ENCODE measurements around the gene DUSP6. TPM values are rescaled to one million over a fixed set of nuclear protein-coding genes. Genes with fewer than 3 reads are reported as not detected.
A peak's percentile ranks its signal among the peaks of the same experiment; 100 is the strongest.
"Not testable (repeated sequence)": the region's sequence is repeated elsewhere in the genome, so short reads cannot be mapped to it uniquely, and the experiment has no call there.

The DUSP6 gene
- polyA plus RNA-seq, 12 donors: 31.2 to 73.8 (median 56.0) TPM; not detected in 1

- DNase-seq: peak; percentile 67
These were observed 1.7 kb upstream of the DUSP6 start for GRCh38 chr12:89353823-89354611.

- DNase-seq: peak; percentile 66
These were observed 1.0 kb upstream of the DUSP6 start for GRCh38 chr12:89353188-89353822.

GRCh38 chr12:89352242-89352491 lies 134 bp downstream of the DUSP6 start:
- DNase-seq: no peak

- DNase-seq: no peak
These were observed 636 bp downstream of the DUSP6 start for GRCh38 chr12:89351489-89352241.

- no peak for DNase-seq
These were observed 1.4 kb downstream of the DUSP6 start for GRCh38 chr12:89350630-89351488.

GRCh38 chr12:89350260-89350629 lies 2.1 kb downstream of the DUSP6 start:
- no peak for DNase-seq

GRCh38 chr12:89349814-89350213 lies 2.5 kb downstream of the DUSP6 start:
- peak; percentile 67 for DNase-seq

- DNase-seq: no peak
These were observed 3.2 kb downstream of the DUSP6 start for GRCh38 chr12:89348894-89349699.

- DNase-seq: no peak
These were observed 4.9 kb downstream of the DUSP6 start for GRCh38 chr12:89347325-89347829.

- peak; percentile 74 for DNase-seq
These were observed 5.5 kb downstream of the DUSP6 start for GRCh38 chr12:89346741-89347324.

GRCh38 chr12:89345830-89346740 lies 6.2 kb downstream of the DUSP6 start:
- peak; percentile 70 for DNase-seq

GRCh38 chr12:89345376-89345775 lies 6.9 kb downstream of the DUSP6 start:
- no peak for DNase-seq

GRCh38 chr12:89344862-89345202 lies 7.5 kb downstream of the DUSP6 start:
- no peak for DNase-seq

GRCh38 chr12:89344043-89344861 lies 8.0 kb downstream of the DUSP6 start:
- DNase-seq: no peak

GRCh38 chr12:89343127-89343526 lies 9.2 kb downstream of the DUSP6 start:
- DNase-seq: no peak

GRCh38 chr12:89340861-89341260 lies 11.4 kb downstream of the DUSP6 start:
- no peak for DNase-seq

GRCh38 chr12:89339526-89339925 lies 12.8 kb downstream of the DUSP6 start:
- no peak for DNase-seq

GRCh38 chr12:89337136-89337535 lies 15.2 kb downstream of the DUSP6 start:
- not testable (repeated sequence) for DNase-seq

Measured in muscle of arm (tissue), 12 donors.